DMS79 (cell line): Measurements from ENCODE around the gene NEURL1.

Experiments
- DNase-seq: peaks from one replicate; lab custom pipeline; 2025; lab: John Stamatoyannopoulos, UW

NEURL1 gene

DNA sequence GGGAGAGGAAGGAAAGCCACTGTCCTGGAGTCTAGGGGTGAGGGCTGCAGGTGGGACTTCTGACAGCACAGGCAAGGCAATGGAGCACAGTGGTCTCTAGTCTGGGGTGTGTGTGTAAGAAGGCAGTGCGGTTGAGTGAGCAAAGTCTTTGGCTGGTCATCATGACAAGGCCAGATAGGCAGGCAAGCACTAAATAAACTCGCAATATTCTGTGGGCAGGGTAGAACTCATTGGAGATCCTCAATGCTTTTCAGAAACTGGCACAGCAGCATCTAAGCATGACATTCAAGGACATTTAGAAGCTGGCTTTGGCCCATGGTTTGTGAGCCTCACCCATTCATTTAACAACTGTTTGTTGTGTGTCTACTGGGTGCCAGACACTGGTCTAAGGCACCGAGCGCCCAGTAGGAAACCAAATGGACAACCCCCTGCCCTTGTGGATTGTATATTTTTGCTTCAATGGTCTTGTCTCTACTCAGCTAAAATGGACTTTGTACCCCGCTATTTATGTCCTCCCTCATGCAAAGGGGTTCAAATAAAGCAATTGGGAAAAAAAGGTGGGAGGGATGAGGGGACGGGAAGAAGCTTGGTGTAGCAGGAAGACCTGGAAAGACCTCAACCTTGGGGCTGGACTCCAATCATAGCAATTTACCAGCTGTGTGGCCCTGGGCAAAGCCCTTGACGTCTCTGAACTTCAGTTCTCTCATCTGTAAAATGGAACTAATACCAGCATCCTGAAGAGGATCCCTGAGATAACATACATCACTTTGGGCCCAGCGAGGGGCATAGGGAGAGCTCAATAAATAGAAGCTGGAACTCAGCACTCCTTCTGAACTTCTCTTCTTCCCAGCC lies 116.0 kb downstream of the NEURL1 start:
- DNase-seq: no peak

DNA sequence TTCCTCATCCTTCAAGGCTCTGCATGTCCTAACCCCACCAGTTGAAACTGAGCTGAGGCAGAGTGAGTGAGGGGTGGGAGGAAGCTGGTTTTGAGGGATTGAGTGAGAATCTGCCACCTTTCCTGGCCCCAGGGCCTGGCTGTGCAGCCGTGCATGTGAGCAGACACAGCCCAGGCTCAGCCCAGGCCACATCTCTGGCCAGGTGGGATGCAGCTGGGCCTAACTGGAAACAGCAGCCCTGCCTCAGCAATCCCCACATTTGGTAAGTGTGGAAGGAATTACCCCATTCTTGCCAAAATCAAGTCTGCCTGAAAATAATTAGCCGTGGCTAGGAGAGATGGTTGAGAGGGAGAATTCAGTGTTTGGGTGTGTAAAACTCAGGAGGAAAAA lies 116.6 kb downstream of the NEURL1 start:
- no peak for DNase-seq

DNA sequence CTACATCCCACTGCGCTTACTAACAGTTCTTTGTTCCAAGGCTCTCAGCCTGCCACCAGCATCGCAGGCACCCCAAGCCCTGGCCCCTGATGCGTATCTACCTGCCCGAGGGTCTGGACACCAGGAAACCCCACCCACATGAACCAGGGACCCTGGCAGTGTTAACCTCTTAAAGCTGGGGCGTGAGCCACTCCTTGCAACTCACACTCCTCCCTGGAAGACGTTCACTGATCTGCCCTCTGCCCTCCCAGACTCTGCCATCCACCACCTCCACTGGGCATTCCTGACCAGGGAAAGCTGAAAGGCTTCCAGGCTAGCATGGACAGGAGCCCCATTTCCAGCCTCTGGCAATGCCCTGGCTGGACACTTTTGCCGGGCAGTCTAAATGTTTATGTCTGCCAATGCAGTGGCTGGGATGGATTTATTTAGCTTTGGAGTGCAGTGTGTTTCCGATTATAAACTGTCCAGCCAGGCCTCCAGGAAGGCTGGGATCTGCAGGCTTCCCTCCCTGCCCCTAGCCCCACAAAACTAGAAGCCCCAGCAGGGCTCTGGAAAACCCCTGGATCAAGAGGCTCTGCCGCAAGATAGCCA lies 117.5 kb downstream of the NEURL1 start:
- no peak for DNase-seq

DNA sequence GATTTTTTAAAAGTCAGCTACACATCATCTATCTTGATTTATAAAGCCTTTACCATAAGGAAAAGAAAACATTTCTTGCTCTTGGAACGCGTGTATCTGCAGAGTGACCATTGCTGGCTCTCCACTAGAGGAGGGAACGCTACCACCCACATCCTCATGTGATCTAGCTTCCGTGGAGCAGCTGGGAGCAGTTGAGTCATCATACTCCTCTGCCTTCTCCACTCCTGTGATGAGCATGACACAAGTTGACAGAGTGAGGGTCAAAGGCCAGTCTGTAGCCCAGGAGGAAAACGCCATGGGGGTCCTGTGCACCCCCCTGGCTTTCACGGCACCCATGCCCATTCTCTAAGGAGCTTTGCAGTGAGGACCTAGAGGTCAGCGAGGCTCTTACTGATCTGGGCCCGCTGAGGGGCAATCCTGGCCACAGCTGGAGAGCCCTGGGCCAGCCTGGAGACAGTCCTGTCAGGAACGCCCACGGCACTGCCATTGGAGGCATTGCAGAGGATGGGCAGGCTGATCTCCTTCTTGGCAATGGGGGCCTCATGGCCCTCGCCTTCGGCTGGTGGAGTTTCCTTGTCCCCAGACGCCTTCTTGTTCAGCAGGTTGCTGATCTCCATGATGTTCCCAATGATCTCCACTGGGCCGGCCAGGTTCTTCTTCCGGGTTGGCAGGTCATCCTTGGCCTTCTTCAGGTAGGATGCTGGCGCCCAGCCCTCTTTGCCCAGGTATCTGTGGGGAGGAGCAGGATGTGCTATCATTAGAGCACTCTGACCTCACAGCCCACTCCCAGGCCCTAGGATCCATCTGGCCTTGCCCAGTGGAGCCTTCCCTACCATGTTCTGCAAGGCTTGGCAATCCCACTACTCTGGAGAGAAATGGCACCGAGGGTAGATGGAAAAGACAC lies 119.2 kb downstream of the NEURL1 start:
- no peak for DNase-seq

DNA sequence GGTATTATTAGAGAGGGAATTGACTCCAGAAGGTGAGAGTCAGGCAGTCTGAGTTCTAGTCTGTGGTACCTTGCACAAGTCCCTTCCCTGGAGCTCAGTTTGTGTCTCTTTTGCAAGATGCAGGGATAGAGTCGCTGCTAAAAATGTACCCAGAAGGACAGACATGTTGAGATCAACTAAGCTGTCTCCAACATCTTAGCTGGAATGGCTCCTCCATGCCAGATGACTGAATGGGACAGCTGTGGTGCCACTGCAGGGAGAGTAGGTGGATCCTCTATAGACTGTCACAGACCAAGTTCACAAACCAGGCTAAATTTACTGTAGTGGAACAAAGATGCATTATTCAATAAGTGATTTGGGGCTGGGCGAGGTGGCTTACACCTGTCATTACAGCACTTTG lies 120.1 kb downstream of the NEURL1 start:
- DNase-seq: no peak

DNA sequence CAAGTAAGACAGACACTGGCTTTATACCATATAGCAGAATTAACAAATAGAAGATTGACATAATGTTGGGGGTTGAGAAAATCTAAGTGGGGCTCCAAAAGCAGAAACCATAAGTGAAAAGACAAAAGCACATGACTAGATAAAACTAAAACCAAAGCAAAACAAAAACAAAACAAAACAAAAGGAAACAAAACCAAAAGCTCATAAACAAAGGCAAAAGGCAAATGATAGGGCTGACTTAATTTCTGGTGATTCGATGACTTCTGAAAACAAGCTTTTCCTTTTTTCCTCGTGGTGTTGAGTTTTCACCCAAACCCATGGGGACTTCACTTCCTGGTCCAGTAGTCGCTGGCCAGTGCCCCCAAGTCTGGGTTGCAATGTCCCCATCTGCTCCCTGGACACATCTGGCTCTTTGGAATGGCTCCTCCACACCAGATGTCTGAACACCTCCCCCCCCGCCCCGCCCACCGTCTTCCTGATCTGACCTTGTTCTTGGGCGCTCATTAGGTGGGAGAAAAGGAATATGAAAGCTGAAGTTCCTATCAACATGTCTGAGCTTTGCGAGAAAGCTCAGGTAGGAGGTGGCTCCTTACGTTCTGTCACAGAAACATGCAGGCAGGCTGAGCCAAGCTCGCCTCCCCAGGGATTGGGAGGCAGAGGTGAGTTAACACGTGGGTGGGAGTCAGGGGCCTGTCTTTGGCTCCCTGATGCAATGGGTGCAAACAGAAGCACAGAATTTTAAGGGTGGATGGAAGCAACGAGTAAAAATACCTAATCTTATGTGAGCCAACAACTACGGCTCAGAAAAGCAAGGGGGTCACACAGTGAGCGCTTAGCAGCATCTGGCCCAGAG lies 121.0 kb downstream of the NEURL1 start:
- DNase-seq: no peak

DNA sequence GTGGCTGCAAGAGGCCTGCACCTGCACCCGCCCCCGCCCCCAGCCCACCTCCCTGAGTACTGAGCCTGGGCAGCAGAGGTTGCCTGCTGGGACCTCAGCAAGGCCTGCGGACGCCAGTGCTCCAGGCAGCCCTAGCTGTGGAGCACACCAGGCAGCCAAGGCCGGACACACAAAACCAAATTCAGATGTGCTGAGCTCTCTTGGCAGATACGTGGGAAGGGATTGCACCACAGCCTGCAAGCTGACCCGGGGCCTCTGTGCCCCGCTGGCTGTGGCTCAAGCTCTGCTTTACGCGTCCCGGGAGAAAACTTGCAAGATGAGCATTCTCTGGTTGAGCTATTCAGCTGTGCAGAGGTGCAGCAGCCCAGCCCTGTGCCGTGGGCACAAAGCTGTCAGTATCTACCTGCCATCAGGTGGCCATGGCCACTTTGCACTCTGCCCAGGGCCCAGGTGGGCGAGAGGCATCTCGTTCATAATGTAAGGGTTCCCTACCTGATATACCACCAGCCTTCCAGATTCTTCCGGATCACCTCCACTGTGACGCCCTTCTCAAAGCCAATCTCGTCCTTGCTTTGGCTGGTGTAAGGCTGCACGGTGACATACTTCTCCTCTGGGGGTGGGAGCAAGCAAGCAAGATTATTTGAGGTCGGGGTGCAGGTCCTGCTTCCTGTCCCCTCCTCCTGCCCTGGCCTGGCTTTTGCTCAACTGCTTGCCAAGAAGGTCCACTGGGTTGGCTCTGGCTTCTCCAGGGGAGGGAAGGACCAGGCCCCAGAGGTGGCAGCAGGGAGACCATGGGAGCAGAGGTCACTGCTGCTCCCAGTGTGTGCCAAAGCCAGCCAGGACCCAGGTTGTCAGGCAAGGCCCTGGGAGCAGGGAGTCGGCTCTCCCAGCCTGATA lies 123.4 kb downstream of the NEURL1 start:
- no peak for DNase-seq

DNA sequence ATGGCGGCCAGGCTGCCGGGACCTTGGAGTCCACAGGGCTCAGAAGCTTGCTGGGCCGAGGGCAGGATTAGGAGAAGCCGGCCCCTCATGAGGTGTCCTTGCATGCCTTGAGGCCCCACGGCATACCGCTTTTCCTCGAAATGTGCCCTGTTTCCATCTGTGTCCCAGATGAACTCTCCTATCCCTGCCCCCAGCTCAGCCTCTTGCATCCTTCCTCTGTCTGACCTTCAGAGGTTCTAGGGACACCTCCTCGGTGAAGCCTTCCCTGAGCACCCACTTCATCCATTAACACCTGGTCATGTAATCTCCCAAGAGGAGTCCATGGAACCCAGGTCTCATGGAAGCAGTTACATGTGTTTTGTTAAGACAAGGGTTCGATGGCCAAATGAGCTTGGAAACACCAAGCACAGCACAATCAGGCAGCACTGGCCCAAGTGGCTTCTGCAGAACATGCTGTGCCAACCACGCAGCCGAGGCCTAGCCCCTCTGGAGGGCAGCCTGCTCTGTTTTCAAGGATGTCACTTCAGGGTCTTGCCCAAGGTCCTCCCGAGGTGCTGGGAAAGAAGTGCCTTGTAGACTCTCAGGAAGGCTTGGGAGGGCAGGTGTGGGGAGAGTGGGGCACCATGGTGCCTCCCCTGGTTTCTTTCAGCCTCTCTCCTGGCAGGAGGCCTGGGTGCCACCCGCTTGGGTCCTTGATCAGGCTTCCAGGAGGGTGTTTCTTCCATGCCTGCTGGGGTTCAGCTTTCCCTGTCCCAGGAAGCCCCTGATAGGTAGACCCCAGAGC lies 124.3 kb downstream of the NEURL1 start:
- no peak for DNase-seq

DNA sequence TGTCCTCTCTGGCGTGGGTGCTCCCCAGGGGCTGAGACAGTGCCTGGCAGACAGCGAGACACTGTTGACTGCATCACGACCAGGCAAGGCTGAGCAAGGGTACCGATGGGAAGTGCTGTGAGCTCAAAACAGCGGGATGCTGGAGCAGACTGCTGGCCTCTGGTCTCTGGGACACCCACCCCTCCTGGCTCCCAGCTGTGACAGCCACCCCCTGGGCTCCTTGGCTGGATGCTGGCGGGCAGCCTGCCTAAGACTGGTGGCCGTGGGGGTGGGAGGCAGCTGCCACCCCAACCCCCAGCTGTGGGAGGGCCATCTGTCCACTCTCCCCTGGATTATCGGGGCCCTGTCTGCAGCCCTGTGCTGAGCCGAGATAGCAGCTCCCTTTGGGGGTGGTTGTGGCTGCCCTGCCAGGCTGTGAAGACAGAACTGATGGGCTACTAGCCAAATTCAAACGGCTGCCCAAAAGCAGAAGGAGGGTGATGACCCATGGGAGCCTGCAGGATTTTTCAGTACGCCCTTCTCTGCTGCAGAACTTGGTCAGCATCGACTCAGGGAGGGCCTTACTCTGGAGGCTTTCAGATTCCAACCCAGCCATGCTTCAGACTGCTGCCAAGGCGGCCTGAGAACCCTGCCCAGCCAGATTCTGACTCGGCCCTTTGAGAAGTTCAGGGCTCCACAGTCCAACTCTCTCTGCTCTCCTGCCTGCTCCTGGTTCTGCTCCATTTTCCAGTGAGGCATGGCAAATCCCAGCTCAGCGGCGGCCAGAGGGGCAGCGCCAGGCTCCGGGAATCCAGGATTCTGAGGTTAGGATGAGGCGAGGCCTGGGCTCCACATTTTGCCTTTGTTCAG lies 125.3 kb downstream of the NEURL1 start:
- no peak for DNase-seq

DNA sequence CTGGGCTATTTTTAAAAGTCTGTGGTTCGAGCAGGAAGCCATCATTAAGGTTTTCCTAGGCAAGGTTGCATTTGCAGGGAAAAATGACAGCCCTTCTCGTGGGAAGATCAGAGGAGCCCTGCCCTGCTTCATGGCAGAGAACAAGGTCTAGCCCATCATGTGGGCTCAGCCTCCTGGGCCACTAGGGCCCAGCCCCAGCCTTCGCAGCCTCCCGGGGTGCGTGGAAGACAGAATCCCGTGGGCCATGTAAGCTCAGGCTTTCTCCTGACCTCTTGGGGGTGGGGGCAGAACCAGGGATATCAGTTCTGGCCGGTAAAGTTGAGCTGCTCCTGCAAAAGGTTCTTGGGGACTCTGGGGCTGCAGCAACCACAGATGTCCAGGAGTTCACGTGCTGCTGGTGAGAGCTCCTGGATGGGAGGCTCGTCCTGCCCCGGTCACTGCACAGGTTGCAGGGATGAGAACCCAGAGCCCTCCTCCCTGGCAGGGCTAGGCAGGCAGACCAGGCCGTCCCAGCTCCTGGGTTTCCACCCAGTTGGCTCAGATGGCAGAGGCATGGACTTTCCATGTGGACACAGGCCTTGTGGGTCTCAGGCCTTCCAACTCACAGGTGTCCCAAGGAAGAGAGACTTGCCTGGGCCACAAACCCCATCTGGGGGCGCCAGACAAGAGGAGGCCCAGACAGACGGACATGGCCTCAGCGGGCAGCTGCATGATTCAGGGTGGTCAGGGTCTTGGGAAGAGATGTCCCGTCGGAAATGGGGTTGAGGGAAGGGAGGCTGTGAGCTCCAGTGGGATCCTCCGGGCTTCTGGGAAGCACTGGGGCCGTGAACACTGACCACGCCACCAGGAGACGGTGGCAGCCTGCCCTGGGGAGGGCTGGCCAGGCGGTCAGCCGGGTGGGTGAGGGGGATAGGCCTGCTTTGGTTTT lies 126.2 kb downstream of the NEURL1 start:
- no peak for DNase-seq

DNA sequence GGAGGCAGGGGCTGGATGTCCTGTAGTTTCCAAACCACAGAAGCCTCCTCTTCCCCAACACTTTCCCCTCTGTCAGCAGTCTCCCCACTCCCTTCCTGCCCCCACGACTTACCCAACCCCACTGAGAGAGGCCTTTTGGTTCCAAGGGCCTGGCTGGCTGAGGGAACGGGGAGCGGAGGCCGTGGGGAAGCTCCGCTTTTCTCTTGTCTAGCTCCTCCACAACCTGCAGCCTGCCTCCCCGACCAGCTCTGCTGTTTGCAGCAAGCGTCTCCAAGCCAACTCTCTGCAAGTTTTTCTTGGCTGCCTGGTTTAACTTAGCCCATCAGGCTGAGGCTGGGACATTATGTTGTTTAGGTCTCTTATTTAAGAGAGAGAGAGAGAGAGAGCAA lies 126.8 kb downstream of the NEURL1 start:
- no peak for DNase-seq

DNA sequence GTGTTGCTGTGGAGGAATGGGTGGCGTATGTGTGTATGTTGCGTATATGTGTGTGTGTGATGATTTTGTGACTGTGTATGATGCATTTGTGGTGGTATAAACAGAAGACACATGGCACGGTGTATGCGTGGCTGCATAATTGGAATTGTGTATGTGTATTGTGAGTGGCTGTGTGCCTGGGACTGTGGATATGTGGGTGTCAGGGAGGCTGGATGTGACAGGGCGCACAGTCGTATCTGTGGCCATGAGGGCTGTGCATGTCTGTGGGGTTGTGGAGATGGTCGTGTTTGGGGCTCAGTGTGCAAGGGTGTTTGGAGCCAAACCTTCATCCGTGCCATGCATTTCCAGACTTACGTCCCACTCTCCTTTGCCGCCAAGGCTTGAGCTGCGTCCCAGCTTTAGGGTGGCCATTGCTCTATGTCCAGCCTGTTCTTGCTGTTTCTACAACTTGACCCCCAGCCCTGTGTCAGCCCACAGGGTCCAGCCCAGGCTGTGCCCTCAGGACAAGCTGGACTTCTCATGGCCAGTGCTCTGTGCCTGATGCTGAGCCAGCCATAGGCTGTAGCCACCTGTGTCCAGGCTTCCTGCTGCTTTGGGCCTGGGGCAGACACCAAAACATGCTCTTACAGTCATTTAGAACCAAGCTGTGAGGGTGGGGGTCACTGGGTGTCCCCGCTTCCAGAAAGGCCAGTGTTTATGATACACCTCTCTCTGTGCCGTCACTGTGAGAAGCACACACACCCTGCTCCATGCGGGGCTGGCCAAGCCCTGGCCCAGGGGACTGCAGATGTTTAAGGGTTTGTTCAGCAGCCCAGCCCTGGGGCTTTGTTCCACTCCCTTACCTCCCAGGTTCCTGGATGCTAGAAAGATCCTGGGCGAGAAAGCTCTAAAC lies 127.6 kb downstream of the NEURL1 start:
- no peak for DNase-seq

DNA sequence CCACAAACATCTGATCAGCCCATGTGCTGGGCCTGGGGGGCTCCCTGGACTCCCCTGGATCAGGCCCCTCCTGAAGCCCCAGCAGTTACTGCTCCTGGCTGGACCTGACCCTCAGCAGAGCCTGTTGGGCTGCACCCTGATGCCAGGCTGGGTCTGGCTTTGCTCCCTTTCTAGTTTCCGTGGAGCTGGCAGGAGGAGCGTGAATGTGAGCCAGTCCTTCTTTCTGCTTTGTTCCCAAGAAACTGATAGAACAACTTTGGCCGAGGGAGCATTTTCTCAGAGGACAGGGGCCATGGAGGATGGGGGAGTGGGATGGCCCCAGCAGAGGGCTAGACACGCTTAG lies 128.2 kb downstream of the NEURL1 start:
- DNase-seq: no peak

DNA sequence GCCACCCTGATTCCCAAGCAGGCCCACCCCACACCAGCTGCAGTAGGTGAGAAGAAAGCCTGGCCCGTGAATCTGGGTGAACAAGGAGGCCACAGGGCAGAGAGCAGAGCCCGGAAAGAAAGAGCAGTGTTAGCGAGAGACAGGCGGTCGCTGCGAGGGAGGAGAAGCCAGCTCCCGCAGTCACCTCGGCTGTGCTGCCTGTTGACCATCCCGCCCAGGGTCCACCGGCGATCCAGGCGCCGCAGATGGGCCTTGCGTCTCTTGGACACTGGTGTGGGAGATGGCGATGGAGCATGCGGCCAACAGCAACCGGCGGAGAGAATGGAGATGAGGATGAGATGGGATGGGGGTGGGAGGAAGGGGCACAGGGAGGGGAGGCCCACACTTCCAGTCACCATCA lies 128.8 kb downstream of the NEURL1 start:
- DNase-seq: no peak

DNA sequence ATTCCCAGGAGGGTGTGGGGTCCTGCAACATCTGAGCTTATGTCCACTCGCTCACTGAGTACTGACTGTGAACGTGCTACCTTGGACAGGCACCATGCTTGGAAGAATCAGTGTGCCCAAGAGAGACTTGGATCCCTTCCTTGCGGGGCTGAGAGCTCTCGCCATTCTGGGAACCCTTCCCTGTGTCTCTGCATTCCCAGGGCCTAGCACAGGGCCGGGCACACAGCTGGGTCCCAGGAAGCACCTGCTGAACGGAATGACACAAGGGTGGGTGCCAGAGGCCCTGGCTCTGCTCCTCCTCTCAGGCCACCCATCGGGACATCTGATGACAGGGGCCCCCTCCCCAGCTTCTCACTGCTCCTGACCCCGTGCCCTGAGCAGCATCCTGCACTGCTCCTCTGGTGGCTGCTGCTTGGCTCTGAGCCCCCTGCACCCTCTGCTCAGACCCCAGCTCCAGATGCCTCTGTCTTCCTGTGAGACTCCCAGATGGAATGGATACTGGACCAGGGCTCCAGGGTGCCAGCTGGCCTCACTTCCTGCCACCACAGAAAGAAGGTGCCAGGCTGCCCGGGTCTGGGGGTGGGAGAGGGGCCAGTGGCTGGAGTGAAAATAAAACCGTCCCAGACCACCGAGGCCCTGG lies 129.6 kb downstream of the NEURL1 start:
- no peak for DNase-seq

DNA sequence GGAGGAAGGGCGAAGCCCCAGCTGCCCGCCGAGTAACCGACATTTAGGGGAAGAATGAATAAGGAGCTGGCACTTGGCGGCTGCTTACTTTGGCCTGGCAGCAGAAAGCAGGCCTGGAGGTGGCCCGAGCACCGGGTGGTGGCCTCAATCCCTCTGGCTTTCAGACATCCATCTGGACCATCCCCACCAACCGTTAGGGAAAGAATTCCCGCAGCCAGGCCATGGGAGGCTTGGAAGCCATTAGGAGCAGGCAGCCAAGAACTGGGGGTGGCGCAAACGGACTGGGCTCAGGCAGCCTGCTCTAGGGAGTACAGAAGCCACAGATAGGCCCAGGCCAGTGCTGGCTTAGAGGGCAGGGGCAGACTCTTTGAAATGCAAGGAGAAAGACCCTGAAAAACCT lies 132.7 kb downstream of the NEURL1 start:
- DNase-seq: no peak
